ENCODE results near the gene NR5A2. TPM values are rescaled to one million over a fixed set of nuclear protein-coding genes. Genes with fewer than 3 reads are reported as not detected.

The NR5A2 gene
- total RNA-seq, 1 experiment from 2014 or later = 4.7 TPM

GRCh38 chr1:200224315-200224714, 196.8 kb downstream of the NR5A2 start:
- no peak for TF ChIP-seq CTCF (conservative IDR thresholded peaks at IDR 0.05)
- H3K4me3 Mint-ChIP-seq = no peak overlapping the region
- Histone ChIP-seq H2BK120ac (ENCODE audit: low read depth, low read length, poor library complexity, severe bottlenecking) (no peak overlapping the region), H3K4ac (ENCODE audit: low read depth, low read length) (no peak overlapping the region), H3K56ac (ENCODE audit: insufficient read length, low read depth, low read length) (no peak overlapping the region), H4K20me1 (ENCODE audit: control insufficient read depth, insufficient read depth, insufficient read length) (no peaks in the 10 kb centered on the region), H4K5ac (ENCODE audit: insufficient read length, low read depth, low read length) (no peak overlapping the region), H2BK20ac (ENCODE audit: low read depth, low read length, poor library complexity, severe bottlenecking) (no peak overlapping the region), H2BK15ac (ENCODE audit: low read depth, low read length) (no peak overlapping the region), H3T11ph (ENCODE audit: low read length) (no peak overlapping the region), H3K79me2 (ENCODE audit: insufficient read depth, low read length) (no peaks in the 10 kb centered on the region), H2AK5ac (ENCODE audit: insufficient read length, low read length) (no peak overlapping the region), H4K91ac (ENCODE audit: insufficient read length, low read depth, low read length) (no peak overlapping the region), H3K9ac (ENCODE audit: extremely low read depth, insufficient read length, low read length) (no peak overlapping the region), H2BK12ac (ENCODE audit: insufficient read length, low read depth, low read length) (no peak overlapping the region), H3K18ac (ENCODE audit: insufficient read length, low read depth, low read length) (no peak overlapping the region), H3K79me1 (ENCODE audit: insufficient read depth, low read depth, low read length, poor library complexity, severe bottlenecking) (no peaks in the 10 kb centered on the region), H4K8ac (replicated peaks; ENCODE audit: insufficient read length, low read depth, low read length) (no peak overlapping the region), H3K27ac (ENCODE audit: insufficient read length, low read depth, low read length) (no peak overlapping the region), H3K23me2 (ENCODE audit: insufficient read length, low read depth, low read length, poor library complexity, severe bottlenecking) (no peaks in the 10 kb centered on the region), H3K4me1 (ENCODE audit: insufficient read depth, low read length) (peaks cover 6% of the 10 kb centered on the region; the same call in 1 of the 2 replicates), H3K4me2 (ENCODE audit: insufficient read depth, insufficient read length, low read length) (no peak overlapping the region), H2BK5ac (ENCODE audit: insufficient read length, low read length) (no peak overlapping the region), H3K9me3 (ENCODE audit: control insufficient read depth, low read depth, low read length) (no peaks in the 10 kb centered on the region), H3K14ac (ENCODE audit: insufficient read depth, low read length) (no peak overlapping the region), H2AFZ (ENCODE audit: low read length) (no peak overlapping the region), H3K23ac (ENCODE audit: insufficient read length, low read depth, low read length) (no peak overlapping the region), H3K27me3 (ENCODE audit: insufficient read depth, low read length) (no peaks in the 10 kb centered on the region)
- peaks cover 0 to 8% of the 10 kb centered on the region in 2 experiments; a peak in 1 of 5 replicates for H3K9me3 Mint-ChIP-seq
- no peaks in the 10 kb centered on the region for H3K36me3 Mint-ChIP-seq (ENCODE audit: insufficient read depth in 1 of 3, low read depth in 3 of 3)
- no peak overlapping the region for H3K27ac Mint-ChIP-seq
- H3K4me1 Mint-ChIP-seq = peaks cover 46 to 51% of the 10 kb centered on the region in 2 experiments
- H3K27me3 Mint-ChIP-seq (ENCODE audit: low read depth) = no peaks in the 10 kb centered on the region; the same call in 1 of the 2 replicates
- DNase-seq = no peak
- WGBS (ENCODE audit: extremely low coverage, insufficient read length, low lambda C conversion rate) = no CpG with 5 or more reads among the region's 4 CpGs

All from H9 (cell line).